HepG2 (cell line): Measurements from ENCODE around the gene NPAS2. TPM values are rescaled to one million over a fixed set of nuclear protein-coding genes. Genes with fewer than 3 reads are reported as not detected.
A peak's percentile ranks its signal among the peaks of the same experiment; 100 is the strongest.

Experiments
- ATAC-seq: fragments of 200-7000 bp; cut with Tn5 transposase; 3 replicates; pipeline ENCODE4 v1.9.1; 2020; ENCODE audit warnings: mild to moderate bottlenecking, moderate library complexity
- BruUV-seq: library from RNA; stranded (reverse); fragments of 400-500 nt; replicated peaks from 2 replicates; lab custom pipeline; 2021; lab: Mats Ljungman, UMichigan
- CTCF ChIA-PET: fragments of 300-600 bp; formaldehyde crosslinking; extraction: SDS; loops from one replicate; lab custom pipeline; 2021; ENCODE audit warnings: low total read pairs, inconsistent platforms, low intra/inter-chr PET ratio; lab: Yijun Ruan, JAX
- POLR2A ChIA-PET: fragments of 350-600 bp; sonication (Branson Sonifier 250); formaldehyde crosslinking; loops from one replicate; lab custom pipeline; 2020; ENCODE audit warnings: antibody characterized with exemption, inconsistent platforms; lab: Yijun Ruan, JAX
- DNase-seq: peaks from one replicate; pipeline ENCODE4 v3.0.0-alpha.2; 2015; ENCODE audit warnings: low spot score
- FAIRE-seq: peaks from 3 replicates; lab custom pipeline; 2011; peaks lifted over from hg19 to GRCh38; lab: Jason Lieb, UNC
- H2AFZ ChIP-seq: one replicate; pipeline ENCODE4 v1.6.1; 2011; ENCODE audit warnings: low read length, inconsistent platforms
- H3K27ac ChIP-seq: fragments of 300-600 bp; 3 replicates; pipeline ENCODE4 v1.8.0; 2011; ENCODE audit warnings: mixed run types, mild to moderate bottlenecking, mixed read lengths, low read length, inconsistent platforms; ENCODE audit not compliant: insufficient read depth; ENCODE audit errors: extremely low read length
- H3K27me3 ChIP-seq, 2 experiments: fragments of 200-600 bp in 1 of 2; 2 replicates in 1 of 2; 3 replicates in 1 of 2; pipeline versions ENCODE4 v1.6.0 to v1.8.0; 2011; ENCODE audit warnings: low read length in 2 of 2, mild to moderate bottlenecking in 2 of 2, moderate library complexity in 2 of 2, inconsistent platforms in 1 of 2; ENCODE audit not compliant: insufficient read depth in 2 of 2, control insufficient read depth in 1 of 2
- H3K36me3 ChIP-seq, 2 experiments: fragments of 200-600 bp in 1 of 2; replicated peaks in 1 of 2; 2 replicates in 1 of 2; 3 replicates in 1 of 2; pipeline versions ENCODE4 v1.5.1 to v1.8.0; 2011; ENCODE audit warnings: low read length in 2 of 2, inconsistent platforms in 1 of 2; ENCODE audit not compliant: insufficient read depth in 2 of 2, control insufficient read depth in 1 of 2
- H3K4me1 ChIP-seq: 2 replicates; pipeline ENCODE4 v1.5.1; 2012; ENCODE audit warnings: low read length, inconsistent platforms; ENCODE audit not compliant: insufficient read depth
- H3K4me2 ChIP-seq: 2 replicates; pipeline ENCODE4 v1.6.0; 2011; ENCODE audit warnings: low read depth, low read length, inconsistent platforms
- H3K4me3 ChIP-seq, 3 experiments: fragments of 200-600 bp in 1 of 3; sonication (generic), shearing (Covaris generic) in 1 of 3; replicated peaks in 1 of 3; 2 replicates each; pipeline ENCODE4 v1.5.1; 2011 to 2016; ENCODE audit warnings: low read length in 3 of 3, inconsistent platforms in 2 of 3, low read depth in 2 of 3, mild to moderate bottlenecking in 2 of 3, control low read depth in 1 of 3, mixed read lengths in 1 of 3; ENCODE audit not compliant: insufficient read depth in 1 of 3
- H3K79me2 ChIP-seq: one replicate; pipeline ENCODE4 v1.6.1; 2011; ENCODE audit warnings: low read length, inconsistent platforms; ENCODE audit not compliant: insufficient read depth
- H3K9ac ChIP-seq: 2 replicates; pipeline ENCODE4 v1.6.0; 2011; ENCODE audit warnings: mild to moderate bottlenecking, low read depth, low read length, inconsistent platforms; ENCODE audit not compliant: insufficient read depth
- H3K9me3 ChIP-seq: 2 replicates; pipeline ENCODE4 v1.5.1; 2012; ENCODE audit warnings: mild to moderate bottlenecking, low read length
- H4K20me1 ChIP-seq: 2 replicates; pipeline ENCODE4 v1.6.0; 2011; ENCODE audit warnings: inconsistent platforms, mild to moderate bottlenecking, low read length, moderate library complexity; ENCODE audit not compliant: insufficient read depth
- ELF3 ChIP-seq: IDR thresholded peaks from 2 replicates; pipeline ENCODE4 v1.6.1; 2016; ENCODE audit warnings: missing genetic modification reagents, missing compliant biosample characterization
- GFI1 ChIP-seq: sonication (generic); formaldehyde crosslinking; IDR thresholded peaks from 2 replicates; pipeline ENCODE4 v1.5.0; 2020; ENCODE audit warnings: missing genetic modification reagents, mild to moderate bottlenecking, borderline replicate concordance
- ZBTB38 ChIP-seq: sonication (generic); formaldehyde crosslinking; IDR thresholded peaks from 2 replicates; pipeline ENCODE4 v1.5.1; 2020; ENCODE audit warnings: mild to moderate bottlenecking, missing genetic modification reagents
- ZFP82 ChIP-seq: sonication (generic); formaldehyde crosslinking; IDR thresholded peaks from 2 replicates; pipeline ENCODE4 v1.5.1; 2020; ENCODE audit warnings: mild to moderate bottlenecking, missing genetic modification reagents, borderline replicate concordance
- ZMYM3 ChIP-seq: sonication (generic); formaldehyde crosslinking; IDR thresholded peaks from 2 replicates; pipeline ENCODE4 v1.5.1; 2020; ENCODE audit warnings: mild to moderate bottlenecking, missing genetic modification reagents
- ZNF10 ChIP-seq: sonication (generic); formaldehyde crosslinking; IDR thresholded peaks from 2 replicates; pipeline ENCODE4 v1.4.0; 2020; ENCODE audit warnings: mild to moderate bottlenecking, low read depth, missing genetic modification reagents, borderline replicate concordance
- ZNF652 ChIP-seq: IDR thresholded peaks from 2 replicates; pipeline ENCODE4 v1.6.1; 2016; ENCODE audit warnings: low read depth, borderline replicate concordance
- ZNF674 ChIP-seq: sonication (generic); formaldehyde crosslinking; IDR thresholded peaks from 2 replicates; pipeline ENCODE4 v1.5.0; 2020; ENCODE audit warnings: low read depth, mild to moderate bottlenecking, missing genetic modification reagents
- ZNF800 ChIP-seq: sonication (generic); formaldehyde crosslinking; IDR thresholded peaks from 2 replicates; pipeline ENCODE4 v1.4.0; 2020; ENCODE audit warnings: missing genetic modification reagents
- ZNF839 ChIP-seq: sonication (generic); formaldehyde crosslinking; IDR thresholded peaks from 2 replicates; pipeline ENCODE4 v1.4.0; 2020; ENCODE audit warnings: missing genetic modification reagents, mild to moderate bottlenecking, borderline replicate concordance
- ZXDC ChIP-seq: sonication (generic); formaldehyde crosslinking; IDR thresholded peaks from 2 replicates; pipeline ENCODE4 v1.5.0; 2020; ENCODE audit warnings: mild to moderate bottlenecking, missing genetic modification reagents
- WGBS: methylation state at CpG from one replicate; pipeline ENCODE4 v1.1.6; 2017; ENCODE audit warnings: low lambda C conversion rate; 5-methylcytosine and 5-hydroxymethylcytosine counted together
- in situ Hi-C: cut with HindIII; loops from 2 replicates; pipeline ENCODE4 v1.10.0; 2017; ENCODE audit warnings: low pct_unique_long_range_greater_than_20kb; ENCODE audit not compliant: extremely low pct_ligation_motif_present
- intact Hi-C: fragments of 100-400 bp; cut with micrococcal nuclease; formaldehyde crosslinking; loops from one replicate; pipeline ENCODE4 v1.10.0; 2022; ENCODE audit not compliant: unreplicated experiment
- polyA plus RNA-seq, 8 experiments: library from polyadenylated mRNA; depleted of rRNA in 3 of 8; stranded (reverse) in 7 of 8; unstranded in 1 of 8; fragments of >200 nt; fragmentation: Illumina TruSeq in 4 of 8; extraction: Trizol in 4 of 8; gene quantifications; 2 replicates each; pipeline versions ENCODE4 v1.2.1 to v1.2.3, GENCODE V29; 2011 to 2016; ENCODE audit warnings: low read depth in 4 of 8, missing spikeins in 1 of 8, mixed read lengths in 1 of 8; ENCODE audit not compliant: insufficient read depth in 1 of 8
- total RNA-seq, 5 experiments: library from RNA; depleted of rRNA; stranded (reverse); fragments of >200 nt; fragmentation: Illumina TruSeq; extraction: Trizol; gene quantifications; 2 replicates each; pipeline ENCODE4 v1.2.3, GENCODE V29; 2016; ENCODE audit warnings: low read depth in 1 of 5

Gene NPAS2
- total and polyA plus RNA-seq, 2 of the 13 experiments (the other 11 are each of a cell fraction or from before 2014, with no cell fraction given), result 14.8 to 37.5 TPM

DNA sequence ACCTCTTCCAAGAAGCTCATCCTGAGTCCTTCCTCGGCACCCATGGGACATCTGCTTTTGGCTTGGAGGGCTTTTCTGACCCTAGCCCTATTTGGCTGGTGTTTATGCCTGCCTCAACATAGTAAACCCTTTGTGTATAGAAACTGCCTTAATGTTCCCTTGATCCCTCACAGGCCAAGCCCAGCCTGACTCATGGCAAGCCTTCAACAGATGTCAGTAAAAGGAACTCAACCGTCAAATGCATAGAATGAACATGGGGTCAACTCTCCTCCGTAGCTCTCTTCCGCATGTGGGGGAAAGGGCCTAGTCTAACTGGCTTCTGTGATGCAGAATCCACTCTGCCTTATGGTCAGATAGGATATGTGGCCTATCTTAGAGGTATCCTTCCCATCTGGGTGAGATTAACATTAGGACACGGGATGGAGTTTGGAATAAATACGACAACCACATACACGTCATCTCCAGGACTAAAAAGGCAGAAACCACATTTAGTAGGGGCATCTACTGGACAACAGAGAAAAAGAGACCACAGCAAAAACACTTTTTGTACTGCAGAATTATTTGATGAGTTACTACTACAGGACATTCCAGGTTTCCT lies 2.5 kb upstream of the NPAS2 start:
- in situ Hi-C loops (loop anchor here (5.0 kb wide), 1 partner anchor 35 kb away; no protein-coding TSS in a partner anchor), intact Hi-C loops (no loop called here)
- Histone ChIP-seq H3K9me3 (no peaks in the 10 kb centered on the region), H3K36me3 (no peaks in the 10 kb centered on the region), H3K4me3 (no peak overlapping the region), H3K27me3 (no peaks in the 10 kb centered on the region; a peak in 1 of 5 replicates), H3K4me1 (peaks cover 65% of the 10 kb centered on the region), H3K9ac (no peak overlapping the region), H4K20me1 (peaks cover 4% of the 10 kb centered on the region; the same call in 1 of the 2 replicates), H3K79me2 (peaks cover 23% of the 10 kb centered on the region), H2AFZ (no peak overlapping the region), H3K27ac (no peak overlapping the region), H3K4me2 (no peak overlapping the region)
- FAIRE-seq (no peak), ATAC-seq (no peak), DNase-seq (no peak)
- BruUV-seq, result TSS peak; percentile 56
- ChIA-PET POLR2A (interaction anchor here (1.1 to 2.6 kb wide), 3 partner anchors 37 to 185 kb away, joined by 3 to 22 read pairs (median 7); partner anchors contain the start of gene RPL31), CTCF (interaction anchor here (1.8 kb wide), 1 partner anchor 87 kb away, joined by 12 read pairs; no protein-coding TSS in a partner anchor)
- TF ChIP-seq ZBTB38 (CRISPR knock-in tag), result peak; percentile 68; the same call in 1 of the 2 replicates
- TF ChIP-seq ZNF800 (CRISPR knock-in tag), result no peak
- 94% methylated on average over 7 of the region's 7 CpGs for WGBS

GRCh38 chr2:100818003-100818605 lies 1.8 kb upstream of the NPAS2 start:
- Histone ChIP-seq H3K4me1 (peaks cover 71% of the 10 kb centered on the region), H3K79me2 (peaks cover 29% of the 10 kb centered on the region), H3K9me3 (no peaks in the 10 kb centered on the region), H3K4me2 (peak overlapping the region; percentile 93), H3K27me3 (no peaks in the 10 kb centered on the region; a peak in 1 of 5 replicates), H3K36me3 (no peaks in the 10 kb centered on the region), H3K9ac (peak overlapping the region; percentile 89), H2AFZ (no peak overlapping the region), H3K4me3 (peak overlapping the region; percentile 76 to 96 (median 87)), H3K27ac (no peak overlapping the region), H4K20me1 (peaks cover 4% of the 10 kb centered on the region; the same call in 1 of the 2 replicates)
- WGBS, result 30% methylated on average over 16 of the region's 16 CpGs
- intact Hi-C loops (no loop called here), in situ Hi-C loops (loop anchor here (5.0 kb wide), 1 partner anchor 36 kb away; no protein-coding TSS in a partner anchor)
- FAIRE-seq (no peak), ATAC-seq (no peak), DNase-seq (no peak)
- ChIA-PET POLR2A (interaction anchor here (1.1 to 2.6 kb wide), 5 partner anchors 23 to 184 kb away, joined by 3 to 22 read pairs (median 6); partner anchors contain the start of gene RPL31), CTCF (interaction anchor here (0.9 to 1.8 kb wide), 5 partner anchors 84 to 165 kb away, joined by 4 to 12 read pairs (median 4); no protein-coding TSS in a partner anchor)
- BruUV-seq, result no TSS peak
- no peak for TF ChIP-seq ELF3 (CRISPR knock-in tag)
- no peak for TF ChIP-seq ZNF10 (CRISPR knock-in tag)
- TF ChIP-seq GFI1 (CRISPR knock-in tag), result no peak
- no peak for TF ChIP-seq ZNF674
- no peak for TF ChIP-seq ZFP82
- no peak for TF ChIP-seq ZXDC
- no peak for TF ChIP-seq ZNF652
- TF ChIP-seq ZNF839, result no peak
- no peak for TF ChIP-seq ZMYM3 (CRISPR knock-in tag)
